Posterior cingulate gyrus (tissue), 11 donors: ENCODE measurements around the gene SDK2.
"Not testable (repeated sequence)": the region's sequence is repeated elsewhere in the genome, so short reads cannot be mapped to it uniquely, and the experiment has no call there.

Source experiments
- DNase-seq, 10 donors: peaks; one replicate each; pipeline versions ENCODE4 v3.0.0 to v3.0.0-alpha.2; 2020 to 2021; ENCODE audit warnings: mixed read lengths in 3 of 10
- intact Hi-C: fragments of 100-400 bp; cut with DNase I; formaldehyde crosslinking; loops from one replicate; pipeline ENCODE4 v1.15.1; 2023

The SDK2 gene

DNA sequence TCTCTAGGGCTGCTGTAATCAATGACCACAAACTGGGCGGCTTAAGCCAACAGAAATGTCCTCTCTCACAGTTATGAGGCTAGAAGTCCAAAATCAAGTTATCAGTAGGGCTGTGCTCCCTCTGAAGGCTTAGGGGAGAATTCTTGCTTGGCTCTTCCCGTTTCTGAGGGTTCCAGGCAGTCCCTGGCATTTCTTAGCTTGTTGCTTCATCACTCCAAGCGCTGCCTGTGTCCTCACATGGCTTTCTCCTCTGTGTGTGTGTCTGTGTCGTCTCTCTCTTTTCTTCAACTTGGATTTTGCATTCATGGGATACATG is 318.8 kb downstream of the SDK2 start:
- DNase-seq = peak in 1 of 10 donors; percentile 30
- intact Hi-C loops = no loop called here

DNA sequence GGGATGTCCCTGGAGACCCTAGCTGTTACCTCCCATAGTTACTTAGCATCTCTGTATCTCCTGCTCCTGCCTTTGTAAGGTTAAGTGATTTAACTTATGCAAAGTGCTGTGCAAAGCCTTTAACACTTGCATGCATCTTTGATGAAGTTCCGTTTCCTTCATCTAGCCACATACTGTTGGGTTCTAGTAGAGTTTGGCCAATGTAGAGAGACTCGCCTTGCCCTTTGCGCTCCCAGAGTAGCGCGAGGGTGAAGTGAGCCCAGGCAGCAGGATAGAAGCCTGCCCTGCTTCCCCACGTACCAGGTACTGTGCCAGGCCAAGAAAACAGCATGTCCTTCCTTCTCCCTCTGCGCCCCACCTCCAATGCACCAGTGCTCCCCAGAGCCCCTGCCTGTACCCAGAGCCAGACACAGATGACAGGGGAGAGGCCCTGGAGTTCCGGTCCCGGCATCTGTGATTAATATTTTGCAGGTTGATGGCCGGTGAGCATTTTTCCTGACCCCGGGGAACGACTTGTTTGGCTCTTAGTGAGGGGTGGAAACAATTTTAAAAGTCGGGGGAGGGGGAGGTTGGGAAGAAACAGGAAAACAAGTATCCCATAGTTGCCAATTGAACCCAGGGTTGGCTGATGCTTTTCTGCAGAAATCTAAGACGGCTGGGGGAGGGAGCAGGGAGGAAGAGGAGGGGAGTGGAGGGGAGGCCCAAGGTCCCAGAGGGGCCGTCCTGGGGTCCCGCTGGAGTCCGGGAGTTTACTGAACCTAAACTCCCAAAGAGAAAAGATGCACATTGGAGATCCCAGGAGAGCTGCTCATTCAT is 319.3 kb downstream of the SDK2 start:
- DNase-seq = peak in 1 of 10 donors; percentile 45
- intact Hi-C loops = no loop called here

DNA sequence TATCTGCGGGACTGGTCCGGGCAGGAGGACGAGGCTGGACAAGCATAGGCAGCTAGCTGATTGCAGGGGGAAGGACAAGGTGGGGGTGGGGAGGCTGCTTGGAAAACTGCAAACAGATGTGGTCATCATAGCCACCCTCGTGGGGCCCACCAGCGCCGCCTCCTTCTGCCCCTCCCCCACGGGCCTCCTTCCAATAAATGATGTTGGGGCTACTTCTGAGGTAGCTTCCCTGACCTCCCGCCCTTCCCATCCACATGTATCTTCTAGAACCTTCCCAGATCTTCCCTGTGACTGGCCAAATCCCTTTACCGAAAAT is 320.1 kb downstream of the SDK2 start:
- intact Hi-C loops = no loop called here
- peak in 1 of 10 donors; percentile 45 for DNase-seq

DNA sequence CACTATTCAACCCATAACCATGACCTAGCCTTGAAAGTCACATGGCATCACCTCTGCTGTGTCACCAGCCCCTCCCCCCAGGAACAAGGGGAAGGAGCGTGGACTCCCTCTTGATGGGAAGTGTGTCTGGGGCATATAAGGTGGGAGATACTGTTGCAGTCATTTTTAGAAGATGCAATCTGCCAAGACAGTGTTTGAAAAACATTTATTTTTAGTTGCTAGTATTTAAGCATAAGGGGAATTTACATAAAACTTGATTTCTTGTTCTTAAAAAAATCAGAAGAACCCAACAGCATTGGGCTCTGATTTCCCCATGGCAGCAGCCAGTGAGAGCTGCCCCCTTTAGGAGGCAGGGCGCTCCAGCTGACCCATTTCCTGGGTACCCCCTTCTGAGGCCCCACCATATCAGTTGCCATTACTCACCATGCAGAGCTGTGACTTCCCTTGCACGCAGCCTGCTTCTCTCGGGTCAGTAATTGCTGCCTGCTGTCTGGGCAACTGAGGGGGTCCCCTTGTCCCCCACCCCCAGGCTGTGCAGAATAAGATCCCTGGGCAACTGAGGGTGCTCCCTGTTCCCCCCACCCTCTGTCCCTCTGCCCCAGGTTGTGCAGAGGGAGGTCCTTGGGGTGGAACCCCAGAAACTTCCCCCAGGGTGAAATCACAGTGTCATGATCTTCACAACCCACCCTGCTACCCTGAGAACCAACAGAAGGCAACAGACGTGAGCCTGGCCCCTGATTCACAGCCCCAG is 320.7 kb downstream of the SDK2 start:
- DNase-seq = peak in 2 of 10 donors; percentile 23 to 65
- intact Hi-C loops = no loop called here

DNA sequence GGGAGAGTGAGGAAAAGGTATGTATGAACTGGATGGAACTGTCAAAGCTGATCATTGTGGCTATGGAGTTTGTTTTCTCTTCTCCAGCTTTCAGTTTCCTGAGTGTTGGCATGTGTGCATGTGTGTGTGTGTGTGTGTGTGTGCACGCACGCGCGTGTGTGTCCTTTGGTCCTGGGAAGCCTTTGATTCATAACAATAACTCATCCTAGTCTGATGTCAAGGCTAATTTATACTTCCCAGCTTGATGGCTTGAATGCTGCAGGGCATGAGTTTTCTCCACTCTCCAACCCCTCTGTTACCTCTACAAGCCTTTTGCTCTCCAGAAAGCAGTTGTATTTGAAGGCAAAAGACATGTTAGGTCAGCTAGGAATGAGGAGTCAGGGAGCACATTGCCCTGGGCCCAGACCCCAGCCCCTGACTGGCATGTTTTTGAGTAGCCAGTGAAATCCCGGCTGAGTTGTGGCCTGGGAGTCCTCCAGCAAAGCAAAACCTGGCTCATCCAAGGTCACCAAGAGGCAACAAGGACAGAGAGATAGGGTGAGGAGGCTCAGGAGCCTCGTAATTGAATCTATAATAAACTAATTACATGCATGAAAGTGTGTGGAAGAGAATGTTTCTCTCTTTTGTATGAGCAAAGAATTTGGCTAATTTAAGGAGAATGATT is 323.5 kb downstream of the SDK2 start:
- peak in 1 of 10 donors; percentile 16 for DNase-seq
- intact Hi-C loops = no loop called here

DNA sequence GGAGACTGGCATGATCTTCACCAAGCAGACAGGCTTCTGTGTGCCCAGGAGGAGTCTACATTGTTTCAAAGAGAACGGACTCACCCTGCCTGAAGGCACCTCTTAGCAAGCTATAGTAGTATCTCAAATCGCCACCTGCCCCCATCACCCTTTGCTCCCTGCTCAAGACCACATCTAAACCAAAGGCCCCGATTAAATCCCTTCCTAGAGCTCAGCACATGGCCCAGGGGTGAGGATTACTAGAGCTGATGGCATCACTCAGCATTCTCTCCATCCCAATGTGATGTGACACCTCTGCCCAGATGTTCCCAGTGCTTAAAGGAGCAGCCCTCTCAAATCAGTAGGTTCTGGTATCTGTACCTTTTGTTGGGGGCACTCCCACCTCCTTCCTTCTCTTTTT is 324.5 kb downstream of the SDK2 start:
- intact Hi-C loops = no loop called here
- peak in 1 of 10 donors; percentile 29 for DNase-seq

DNA sequence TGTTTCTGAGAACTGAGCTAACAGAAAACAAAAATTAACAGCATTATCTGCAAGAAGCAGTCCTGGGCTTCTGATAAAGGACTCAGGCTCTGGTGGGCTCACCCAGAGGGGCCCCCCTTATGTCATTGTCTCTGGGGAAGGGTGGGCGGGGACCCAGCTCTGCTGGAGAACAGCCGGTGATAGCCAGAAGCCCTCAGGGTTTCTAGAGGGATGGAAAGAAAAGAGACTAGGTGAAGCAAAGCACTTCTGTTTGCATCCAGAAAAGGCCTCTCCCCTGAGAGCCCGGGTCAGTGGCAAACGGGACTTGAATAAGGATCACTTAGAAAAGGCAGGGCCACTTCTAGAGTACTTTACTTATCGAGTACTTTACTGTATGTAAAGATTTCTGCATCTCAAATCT is 325.4 kb downstream of the SDK2 start:
- intact Hi-C loops = no loop called here
- peak in 2 of 10 donors; percentile 3 to 26 for DNase-seq

DNA sequence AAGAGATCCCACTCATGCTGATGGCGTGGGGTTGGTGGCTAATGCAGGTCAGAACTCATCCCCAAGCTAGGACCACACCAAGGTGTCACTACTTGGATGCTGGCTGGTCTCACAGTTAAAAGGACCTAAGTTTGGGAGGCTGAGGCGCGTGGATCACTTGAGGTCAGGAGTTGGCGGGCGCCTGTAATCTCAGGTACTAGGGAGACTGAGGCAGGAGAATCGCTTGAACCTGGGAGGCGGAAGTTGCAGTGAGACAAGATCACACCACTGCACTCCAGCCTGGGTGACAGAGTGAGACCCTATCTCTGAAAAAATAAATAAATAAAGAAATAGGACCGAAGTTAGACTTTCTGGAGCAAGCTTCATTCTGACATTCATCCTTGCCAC is 325.8 kb downstream of the SDK2 start:
- peak in 2 of 10 donors; percentile 43 to 63 for DNase-seq
- intact Hi-C loops = no loop called here

DNA sequence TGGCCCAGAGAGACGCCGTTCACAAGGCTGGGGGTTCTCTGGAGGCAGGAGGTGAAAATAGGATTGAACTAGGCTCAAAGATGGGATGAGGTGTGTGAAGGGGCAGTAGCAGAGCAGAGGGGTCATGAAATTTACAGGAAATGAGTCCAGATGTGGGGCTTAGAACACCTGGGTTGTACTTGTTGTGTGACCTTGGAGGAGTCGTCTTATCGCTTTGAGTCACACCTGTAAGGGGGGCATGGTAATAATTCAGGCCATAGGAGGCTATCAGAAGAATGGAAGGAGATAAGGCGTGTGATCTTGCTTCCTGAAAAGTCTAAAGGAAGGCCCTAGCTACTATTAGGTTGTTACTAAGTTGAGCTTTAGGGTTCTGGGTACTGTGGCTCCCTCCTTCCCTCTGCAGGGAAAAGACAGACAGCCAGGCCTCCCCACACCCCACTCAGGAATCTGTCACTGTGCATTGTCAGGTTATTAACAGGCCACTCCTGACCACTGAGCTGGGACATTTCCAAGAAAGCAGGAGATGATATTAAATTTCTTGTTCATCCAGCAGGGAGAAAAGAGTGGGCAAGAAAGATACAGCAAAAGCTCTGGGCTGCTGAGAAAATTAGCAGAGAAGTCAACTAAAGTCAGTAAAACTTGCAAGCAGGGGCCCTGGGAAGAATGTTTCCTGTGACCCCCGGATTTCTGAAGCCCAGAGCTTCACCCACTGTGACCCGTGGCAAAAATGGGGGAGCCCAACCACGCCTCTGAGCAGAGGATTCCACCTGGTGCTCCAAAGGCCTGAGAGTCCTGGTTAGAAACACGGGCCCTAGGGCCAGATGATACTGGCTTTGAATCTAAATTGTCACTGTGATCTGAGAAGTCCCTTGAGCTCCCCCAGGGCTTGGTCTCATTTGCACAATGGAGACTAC is 326.5 kb downstream of the SDK2 start:
- intact Hi-C loops = no loop called here
- peak in 2 of 10 donors; percentile 22 to 55 for DNase-seq

DNA sequence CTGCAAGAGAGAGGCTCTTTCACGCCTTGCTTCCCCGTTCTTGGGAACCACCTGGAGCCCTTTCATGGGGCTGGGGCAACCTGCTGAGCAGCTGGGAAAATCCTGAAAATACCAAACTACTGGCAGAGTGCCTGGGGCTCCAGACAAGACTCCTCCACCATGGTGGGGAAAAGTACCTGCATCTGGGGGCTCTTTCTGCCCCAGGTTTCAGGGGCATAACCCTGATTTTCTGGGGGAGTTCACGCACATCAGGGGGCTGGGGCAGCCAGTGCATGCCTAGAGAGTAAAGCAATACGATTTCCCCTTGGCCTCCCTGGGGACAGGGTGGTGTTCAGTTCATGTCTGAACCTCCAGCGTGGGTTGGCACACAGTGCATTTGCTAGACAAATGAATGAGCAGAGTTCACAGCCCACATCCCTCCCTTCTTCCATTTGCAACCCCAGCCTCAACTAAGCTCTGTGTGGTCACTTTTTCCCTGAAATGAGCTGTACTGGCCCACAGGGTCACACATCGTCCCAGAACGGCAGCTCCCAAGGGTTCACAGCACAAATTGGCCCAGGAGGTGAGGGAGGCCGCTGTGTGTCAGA is 327.2 kb downstream of the SDK2 start:
- intact Hi-C loops = no loop called here
- DNase-seq = peak in 1 of 10 donors; percentile 40

DNA sequence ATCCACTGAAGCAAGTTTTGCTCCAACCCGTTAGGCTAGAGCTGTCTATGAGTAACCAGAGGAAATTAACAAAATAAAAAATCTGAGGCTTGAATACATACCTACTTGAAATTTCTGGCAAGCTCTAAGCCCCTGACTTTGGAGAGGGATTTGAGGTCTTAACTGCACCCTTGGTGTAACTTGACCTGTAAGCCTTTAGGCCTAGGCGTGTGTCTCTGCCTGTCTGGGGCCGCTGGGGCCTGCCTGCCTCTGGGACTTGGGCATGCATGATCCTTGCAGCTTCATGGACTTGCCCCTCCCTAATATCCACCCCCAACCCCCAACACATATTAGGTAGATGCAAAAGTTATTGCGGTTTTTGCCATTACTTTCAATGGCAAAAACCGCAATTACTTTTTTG is 328.8 kb downstream of the SDK2 start:
- intact Hi-C loops = no loop called here
- DNase-seq = no peak

DNA sequence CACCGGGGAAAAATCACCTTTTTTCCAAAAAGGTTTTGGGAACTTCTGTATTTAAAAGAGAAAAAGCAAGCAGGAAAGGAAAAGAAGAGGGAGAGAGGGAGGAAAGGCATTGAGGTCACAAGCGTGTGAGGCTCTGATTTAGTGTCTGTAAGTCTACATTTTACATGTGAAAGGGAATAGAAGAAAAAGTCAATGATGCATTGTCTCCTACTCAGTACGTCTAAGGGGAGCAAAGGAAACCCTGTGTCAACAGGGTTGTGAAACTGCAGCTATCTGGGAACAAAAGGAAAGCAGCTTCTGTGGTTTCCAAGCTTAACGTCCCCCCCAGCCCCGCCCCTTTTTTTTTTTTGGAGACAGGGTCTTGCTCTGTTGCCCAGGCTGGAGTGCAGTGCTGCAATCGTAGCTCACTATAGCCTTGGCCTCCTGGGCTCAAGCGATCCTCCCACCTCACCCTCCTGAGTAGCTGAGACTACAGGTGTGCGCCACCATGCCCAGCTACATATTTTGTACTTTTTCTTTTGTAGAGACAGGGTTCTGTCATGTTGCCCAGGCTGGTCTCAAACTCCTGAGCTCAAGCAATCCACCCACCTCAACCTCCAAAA is 330.6 kb downstream of the SDK2 start:
- intact Hi-C loops = loop anchor here (5.0 kb wide), 1 partner anchor 51 kb away; the partner anchor contains the start of gene CPSF4L
- peak in 1 of 10 donors; percentile 8 for DNase-seq

DNA sequence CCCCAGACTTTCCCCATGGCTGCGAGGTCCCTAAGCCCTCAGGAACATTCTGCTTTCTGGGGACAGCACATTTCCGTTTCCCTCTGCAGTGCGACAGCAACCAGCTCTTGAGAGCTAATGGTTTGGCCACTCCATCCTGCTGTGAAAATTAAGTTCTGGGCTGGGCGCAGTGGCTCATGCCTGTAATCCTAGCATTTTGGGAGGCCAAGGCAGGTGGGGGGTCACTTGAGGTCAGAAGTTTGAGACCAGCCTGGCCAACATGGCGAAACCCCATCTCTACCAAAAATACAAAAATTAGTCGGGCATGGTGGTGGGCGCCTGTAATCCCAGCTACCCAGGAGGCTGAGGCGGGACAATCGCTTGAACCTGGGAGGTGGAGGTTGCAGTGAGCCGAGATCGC is 331.4 kb downstream of the SDK2 start:
- DNase-seq = peak in 2 of 10 donors; percentile 27 to 57
- intact Hi-C loops = loop anchor here (5.0 kb wide), 1 partner anchor 51 kb away; the partner anchor contains the start of gene CPSF4L

DNA sequence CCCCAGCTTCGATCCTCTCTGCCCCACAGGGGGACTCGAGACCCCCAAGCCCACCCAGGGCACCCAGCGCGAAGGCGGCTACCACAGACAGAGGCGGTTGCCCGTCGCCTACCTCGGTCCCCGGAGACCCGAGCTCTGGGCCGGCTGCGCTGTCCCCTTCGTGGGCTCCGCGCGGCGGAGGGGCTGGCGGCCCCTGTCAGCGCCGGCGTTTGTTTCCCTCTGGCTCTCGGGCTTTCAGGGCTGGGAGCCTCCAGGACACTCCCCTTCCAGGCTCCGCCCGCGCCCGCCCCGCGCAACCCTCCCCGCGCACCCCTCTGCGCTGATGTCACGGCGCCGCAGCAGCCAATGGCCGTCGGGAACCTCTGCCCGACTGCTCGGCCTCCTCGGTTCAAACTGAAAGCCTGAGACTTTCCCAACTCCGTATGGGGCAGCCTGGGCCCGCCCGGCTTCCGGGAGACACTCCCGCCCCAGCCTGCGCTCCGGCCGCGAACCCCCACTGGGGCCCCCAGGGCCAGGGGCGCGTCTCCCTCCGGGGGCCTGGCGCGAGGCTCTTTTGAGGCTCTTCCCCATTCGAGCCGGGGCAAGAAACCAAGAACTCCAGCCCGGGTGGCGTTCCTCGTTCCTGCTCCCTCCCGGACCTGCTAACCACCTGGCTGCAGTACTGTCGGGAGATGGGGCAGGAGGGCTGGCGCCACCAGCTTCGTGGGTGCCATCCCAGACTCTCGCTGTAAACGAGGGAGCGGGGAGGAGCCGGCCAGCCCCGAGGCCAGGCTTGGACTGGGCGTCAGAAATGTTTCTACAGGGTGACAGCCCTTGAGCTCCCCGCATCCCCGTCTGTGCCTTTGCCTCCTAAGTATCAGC is 332.2 kb downstream of the SDK2 start, which contains the start of gene CDC42EP4:
TSS of gene CDC42EP4 (minus strand) at position 221 of the 861 bp plus-strand sequence. CDS start 25,501 bp downstream, outside the sequence.
- intact Hi-C loops = loop anchor here (2.0 to 5.0 kb wide), 3 partner anchors 31 to 59 kb away; partner anchors contain the start of gene CPSF4L
- peak; percentile 93 to 99 (median 96) for DNase-seq

DNA sequence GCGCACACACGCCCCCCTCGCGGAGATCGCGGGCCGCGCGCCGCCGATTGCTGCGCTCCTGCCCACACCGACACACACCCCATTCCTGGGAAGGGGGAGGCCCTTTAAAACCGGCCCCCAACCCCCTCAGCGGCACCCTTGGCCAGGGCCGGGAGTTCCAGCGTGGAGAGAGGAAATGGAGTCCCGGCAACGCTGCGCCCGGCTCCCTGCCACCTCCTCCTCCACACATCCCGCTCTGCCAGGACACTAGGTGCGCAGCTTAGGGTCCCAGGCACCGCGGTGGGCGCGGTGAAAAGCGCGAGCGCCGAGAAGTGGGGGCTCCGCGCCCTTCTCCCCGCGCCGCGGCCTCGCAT is 332.8 kb downstream of the SDK2 start:
- intact Hi-C loops = loop anchor here (2.0 to 5.0 kb wide), 3 partner anchors 31 to 59 kb away; partner anchors contain the start of gene CPSF4L
- DNase-seq = peak in 3 of 10 donors; percentile 25 to 47 (median 36)

DNA sequence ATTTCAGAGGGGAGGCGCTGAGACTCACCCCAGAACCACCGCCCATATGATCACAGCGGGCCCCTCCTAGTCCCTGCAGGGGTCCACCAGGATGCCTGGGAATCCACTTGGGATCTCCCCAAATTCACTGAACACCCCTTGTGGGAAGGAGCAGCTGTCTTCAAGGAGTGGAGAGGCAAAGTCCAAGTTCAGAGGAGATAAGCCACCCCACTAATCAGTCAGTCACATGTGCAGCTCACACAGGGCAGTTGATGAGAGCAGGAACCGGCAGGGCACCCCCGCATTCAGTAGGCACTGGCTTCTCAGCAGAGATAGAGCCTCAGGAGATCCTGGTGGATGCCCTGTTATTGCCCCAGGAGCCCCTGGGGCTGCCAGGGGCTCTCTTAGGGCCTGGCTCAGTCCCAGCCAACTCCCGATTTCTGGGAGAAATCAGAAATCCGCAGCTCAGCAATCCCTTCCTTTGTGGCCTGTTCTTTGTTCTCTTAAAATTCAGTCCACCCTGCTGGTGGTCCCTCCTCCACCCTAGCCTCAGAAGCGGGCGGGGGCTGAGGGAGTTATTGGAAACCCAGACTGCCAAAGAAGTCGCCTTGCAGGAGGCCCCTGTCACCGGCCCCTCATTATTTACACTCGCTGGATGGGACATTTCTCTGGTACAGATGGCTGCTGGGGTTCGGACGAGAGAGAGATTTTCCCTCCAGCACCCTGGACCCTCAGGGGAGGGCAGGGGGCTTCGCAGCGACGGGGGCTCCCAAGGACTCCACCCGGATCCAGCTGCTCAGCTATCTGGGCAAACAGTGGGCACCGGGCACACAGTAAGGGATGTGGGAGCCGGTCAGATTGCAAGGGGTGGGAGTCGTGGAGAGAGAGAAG is 334.3 kb downstream of the SDK2 start:
- intact Hi-C loops = loop anchor here (2.0 to 5.0 kb wide), 3 partner anchors 33 to 61 kb away; partner anchors contain the start of gene CPSF4L
- DNase-seq = peak in 2 of 10 donors; percentile 69 to 74

DNA sequence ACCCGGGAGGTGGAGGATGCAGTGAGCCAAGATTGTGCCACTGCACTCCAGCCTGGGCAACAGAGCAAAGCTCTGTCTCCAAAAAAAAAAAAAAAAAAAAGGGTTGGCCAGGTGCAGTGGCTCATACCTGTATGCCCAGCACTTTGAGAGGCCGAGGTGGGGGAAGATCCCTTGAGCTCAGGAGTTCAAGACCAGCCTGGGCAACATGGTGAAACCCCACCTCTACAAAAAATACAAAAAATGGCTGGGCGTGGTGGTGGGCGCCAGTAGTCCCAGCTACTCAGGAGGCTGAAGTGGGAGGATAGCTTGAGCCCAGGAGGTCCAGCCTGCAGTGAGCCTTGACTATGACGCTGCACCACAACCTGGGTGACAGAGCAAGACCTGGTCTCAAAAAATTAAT is 335.3 kb downstream of the SDK2 start:
- intact Hi-C loops = not testable (repeated sequence)

More for the DNA sequence above, 335.3 kb downstream of the SDK2 start:
- peak in 2 of 10 donors; percentile 35 to 52 for DNase-seq
